Femur (tissue), 1 donor: ENCODE data around the gene PHACTR4.
"Not testable (repeated sequence)": the region's sequence is repeated elsewhere in the genome, so short reads cannot be mapped to it uniquely, and the experiment has no call there.

ENCODE experiments used
- DNase-seq: peaks from one replicate; pipeline ENCODE4 v3.0.0-alpha.2; 2017

The PHACTR4 gene

GRCh38 chr1:28373450-28373849, 3.9 kb downstream of the PHACTR4 start:
- DNase-seq = not testable (repeated sequence)

GRCh38 chr1:28374297-28374696, 4.8 kb downstream of the PHACTR4 start:
- no peak for DNase-seq

GRCh38 chr1:28375598-28375997, 6.1 kb downstream of the PHACTR4 start:
- not testable (repeated sequence) for DNase-seq

GRCh38 chr1:28376195-28376594, 6.7 kb downstream of the PHACTR4 start:
- DNase-seq = not testable (repeated sequence)

- no peak for DNase-seq
Observed at GRCh38 chr1:28378906-28379305, 9.4 kb downstream of the PHACTR4 start.

GRCh38 chr1:28380394-28380793, 10.9 kb downstream of the PHACTR4 start:
- DNase-seq = no peak

GRCh38 chr1:28383785-28384184, 14.2 kb downstream of the PHACTR4 start:
- DNase-seq = not testable (repeated sequence)

GRCh38 chr1:28392027-28392652, 22.6 kb downstream of the PHACTR4 start:
- no peak for DNase-seq

- DNase-seq = no peak
Observed at GRCh38 chr1:28394136-28394535, 24.6 kb downstream of the PHACTR4 start.

GRCh38 chr1:28395181-28395580, 25.6 kb downstream of the PHACTR4 start:
- no peak for DNase-seq

- no peak for DNase-seq
Observed at GRCh38 chr1:28401760-28402159, 32.2 kb downstream of the PHACTR4 start.

GRCh38 chr1:28409090-28409489, 39.5 kb downstream of the PHACTR4 start:
- DNase-seq = no peak

- DNase-seq = no peak
Observed at GRCh38 chr1:28411656-28412055, 42.1 kb downstream of the PHACTR4 start.

- no peak for DNase-seq
Observed at GRCh38 chr1:28412731-28413130, 43.2 kb downstream of the PHACTR4 start.

- DNase-seq = no peak
Observed at GRCh38 chr1:28416509-28417194, 47.1 kb downstream of the PHACTR4 start.

GRCh38 chr1:28417441-28417922, 47.9 kb downstream of the PHACTR4 start:
- DNase-seq = no peak

GRCh38 chr1:28417926-28418637, 48.5 kb downstream of the PHACTR4 start:
- DNase-seq = no peak

GRCh38 chr1:28421744-28422143, 52.2 kb downstream of the PHACTR4 start:
- no peak for DNase-seq

GRCh38 chr1:28426831-28427230, 57.3 kb downstream of the PHACTR4 start:
- no peak for DNase-seq

- DNase-seq = no peak
Observed at GRCh38 chr1:28428012-28428411, 58.5 kb downstream of the PHACTR4 start.

- no peak for DNase-seq
Observed at GRCh38 chr1:28428990-28429520, 59.5 kb downstream of the PHACTR4 start.

GRCh38 chr1:28436211-28436769, 66.8 kb downstream of the PHACTR4 start:
- DNase-seq = no peak

- no peak for DNase-seq
Observed at GRCh38 chr1:28437264-28437923, 67.9 kb downstream of the PHACTR4 start.
